BE2C (cell line): ENCODE results near the gene IVD.

Experiments used
- DNase-seq: peaks from one replicate; pipeline ENCODE4 v3.0.0-alpha.2; 2020
- H3K27me3 ChIP-seq: fragments of 250-450 bp; sonication (Bioruptor Pico); 2 replicates; pipeline ENCODE4 v1.5.1; 2020; ENCODE audit warnings: mild to moderate bottlenecking
- H3K36me3 ChIP-seq: fragments of 250-450 bp; sonication (Bioruptor Pico); 2 replicates; pipeline ENCODE4 v1.5.1; 2020; ENCODE audit warnings: mild to moderate bottlenecking
- H3K4me1 ChIP-seq: fragments of 250-450 bp; sonication (Bioruptor Pico); 2 replicates; pipeline ENCODE4 v1.5.1; 2020
- H3K4me3 ChIP-seq: 2 replicates; pipeline ENCODE4 v1.5.1; 2011; ENCODE audit warnings: low read depth, low read length
- H3K9me3 ChIP-seq: fragments of 250-450 bp; sonication (Bioruptor Pico); 2 replicates; pipeline ENCODE4 v1.5.1; 2020
- TF ChIP-seq, protein P1 (sequence below): IDR thresholded peaks from 2 replicates; pipeline ENCODE4 v1.5.1; 2012; ENCODE audit warnings: mild to moderate bottlenecking, low read depth, low read length

The IVD gene

DNA sequence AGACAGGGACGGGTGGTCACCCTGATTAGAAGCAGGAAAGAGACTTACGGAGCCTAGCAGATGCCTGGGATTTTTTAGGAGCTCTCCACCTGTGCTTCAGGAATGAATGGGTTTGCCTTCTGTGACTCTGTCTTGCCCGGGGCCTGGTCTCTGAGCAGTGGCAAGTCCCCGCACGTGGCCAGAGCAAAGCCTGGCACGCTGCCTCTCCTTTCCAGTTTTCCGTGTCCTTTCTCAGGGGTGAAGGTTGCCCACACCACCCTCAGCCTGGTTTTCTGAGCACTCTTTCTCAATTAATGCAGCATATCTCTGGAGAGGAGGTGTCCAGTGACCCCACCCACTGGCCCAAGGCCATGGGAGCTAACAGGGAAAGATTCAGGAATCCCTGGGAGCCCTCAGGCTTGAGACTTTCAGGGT lies 50.7 kb downstream of the IVD start:
- H3K4me3 ChIP-seq, result no peak overlapping the region
- peaks cover 16% of the 10 kb centered on the region for H3K36me3 ChIP-seq
- no peak for DNase-seq
- TF ChIP-seq, protein P1, sequence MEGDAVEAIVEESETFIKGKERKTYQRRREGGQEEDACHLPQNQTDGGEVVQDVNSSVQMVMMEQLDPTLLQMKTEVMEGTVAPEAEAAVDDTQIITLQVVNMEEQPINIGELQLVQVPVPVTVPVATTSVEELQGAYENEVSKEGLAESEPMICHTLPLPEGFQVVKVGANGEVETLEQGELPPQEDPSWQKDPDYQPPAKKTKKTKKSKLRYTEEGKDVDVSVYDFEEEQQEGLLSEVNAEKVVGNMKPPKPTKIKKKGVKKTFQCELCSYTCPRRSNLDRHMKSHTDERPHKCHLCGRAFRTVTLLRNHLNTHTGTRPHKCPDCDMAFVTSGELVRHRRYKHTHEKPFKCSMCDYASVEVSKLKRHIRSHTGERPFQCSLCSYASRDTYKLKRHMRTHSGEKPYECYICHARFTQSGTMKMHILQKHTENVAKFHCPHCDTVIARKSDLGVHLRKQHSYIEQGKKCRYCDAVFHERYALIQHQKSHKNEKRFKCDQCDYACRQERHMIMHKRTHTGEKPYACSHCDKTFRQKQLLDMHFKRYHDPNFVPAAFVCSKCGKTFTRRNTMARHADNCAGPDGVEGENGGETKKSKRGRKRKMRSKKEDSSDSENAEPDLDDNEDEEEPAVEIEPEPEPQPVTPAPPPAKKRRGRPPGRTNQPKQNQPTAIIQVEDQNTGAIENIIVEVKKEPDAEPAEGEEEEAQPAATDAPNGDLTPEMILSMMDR, result no peak
- H3K4me1 ChIP-seq, result peaks cover 15% of the 10 kb centered on the region
- H3K27me3 ChIP-seq, result no peaks in the 10 kb centered on the region
- H3K9me3 ChIP-seq, result no peaks in the 10 kb centered on the region

DNA sequence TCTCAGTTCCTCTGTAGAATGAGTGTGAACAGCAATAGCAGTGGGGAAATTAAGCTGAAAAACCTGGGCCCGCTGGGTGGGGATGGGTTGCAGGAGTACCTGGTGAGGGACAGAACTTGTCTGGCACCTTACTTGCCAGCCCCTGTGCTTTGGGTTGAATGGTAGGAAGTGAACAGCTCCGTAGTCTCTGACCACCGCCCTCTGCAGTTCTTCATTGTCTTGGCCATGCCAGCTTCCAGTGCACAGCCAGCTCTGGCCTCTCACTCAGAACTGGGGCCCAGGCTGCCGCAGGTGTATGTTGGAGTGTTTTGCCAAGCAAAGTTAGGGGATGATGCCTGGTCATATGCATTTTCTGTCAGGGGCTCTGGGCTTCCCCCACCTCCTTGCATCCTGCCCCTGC lies 51.1 kb downstream of the IVD start:
- H3K9me3 ChIP-seq, result no peaks in the 10 kb centered on the region
- no peak for DNase-seq
- H3K27me3 ChIP-seq, result no peaks in the 10 kb centered on the region
- peaks cover 15% of the 10 kb centered on the region for H3K4me1 ChIP-seq
- TF ChIP-seq, protein P1, result no peak
- no peak overlapping the region for H3K4me3 ChIP-seq
- H3K36me3 ChIP-seq, result peaks cover 16% of the 10 kb centered on the region

DNA sequence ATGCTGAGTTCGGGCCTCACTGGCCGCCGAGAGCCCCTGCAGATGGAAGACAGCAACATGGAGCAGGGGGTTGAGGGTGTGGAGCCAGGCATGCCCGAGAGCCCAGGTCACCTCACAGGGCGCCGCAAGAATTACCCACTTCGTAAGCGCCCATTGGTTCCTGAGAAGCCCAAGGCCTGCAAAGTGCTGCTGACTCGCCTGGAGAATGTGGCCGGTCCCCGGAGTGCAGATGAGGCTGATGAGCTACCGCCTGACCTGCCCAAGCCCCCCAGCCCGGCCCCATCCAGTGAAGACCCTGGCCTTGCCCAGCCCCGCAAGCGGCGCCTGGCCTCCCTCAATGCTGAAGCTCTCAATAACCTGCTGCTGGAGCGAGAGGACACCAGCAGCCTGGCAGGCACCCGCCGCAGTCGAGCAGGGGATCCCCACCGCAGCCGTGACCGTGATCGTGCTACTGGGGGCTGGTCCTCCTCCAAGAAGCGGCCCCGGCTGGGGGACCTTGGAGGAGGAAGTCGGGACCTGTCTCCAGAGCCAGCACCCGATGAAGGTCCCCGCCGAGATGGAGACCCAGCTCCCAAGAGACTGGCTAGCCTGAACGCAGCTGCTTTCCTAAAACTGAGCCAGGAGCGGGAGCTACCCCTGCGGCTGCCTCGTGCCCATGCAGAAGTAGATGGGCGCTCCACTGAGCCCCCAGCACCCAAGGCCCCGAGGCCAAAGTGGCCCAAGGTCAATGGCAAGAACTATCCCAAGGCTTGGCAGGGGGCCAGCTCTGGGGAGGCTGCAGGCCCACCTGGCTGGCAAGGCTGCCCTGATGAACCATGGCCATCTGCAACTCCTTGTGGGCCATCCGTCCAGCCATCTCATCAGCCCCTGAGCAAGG lies 53.1 kb downstream of the IVD start:
- H3K36me3 ChIP-seq, result peaks cover 33% of the 10 kb centered on the region

DNA sequence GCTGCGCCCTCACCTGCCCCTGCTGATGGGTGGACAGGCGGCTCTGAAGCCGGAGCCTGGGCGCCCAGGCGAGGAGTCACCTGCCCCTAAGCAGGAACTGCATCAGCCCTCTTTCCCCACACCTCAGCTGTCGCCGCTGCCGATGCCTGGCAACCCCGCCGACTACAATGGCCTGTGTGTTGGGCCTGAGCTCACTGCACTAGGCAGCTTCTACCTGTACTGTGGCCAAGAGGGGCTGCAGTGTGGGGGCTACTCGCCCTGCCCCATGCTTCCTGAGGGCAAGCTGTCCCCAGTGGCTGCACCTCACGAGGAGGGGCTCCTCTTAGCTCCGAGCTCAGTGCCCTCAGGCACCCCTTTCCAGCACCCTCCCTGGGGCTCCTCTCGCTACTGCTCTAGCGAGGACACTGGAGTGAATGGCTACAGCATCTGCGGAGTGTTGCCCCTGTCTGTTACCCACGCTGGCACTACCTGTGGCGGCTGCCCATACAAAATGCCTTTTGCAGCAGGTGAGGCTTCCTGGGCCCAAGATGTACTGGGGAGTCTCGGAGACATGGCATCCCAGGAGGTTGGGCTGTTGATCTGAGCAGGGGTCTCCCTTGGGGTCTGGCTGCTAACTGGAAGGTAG lies 53.9 kb downstream of the IVD start:
- Histone ChIP-seq H3K4me3 (no peak overlapping the region), H3K4me1 (peaks cover 13% of the 10 kb centered on the region), H3K27me3 (no peaks in the 10 kb centered on the region), H3K36me3 (peaks cover 40% of the 10 kb centered on the region), H3K9me3 (no peaks in the 10 kb centered on the region)
- DNase-seq, result no peak
- TF ChIP-seq, protein P1, result no peak

More for the DNA sequence above, 53.1 kb downstream of the IVD start:
- Histone ChIP-seq H3K9me3 (no peaks in the 10 kb centered on the region), H3K4me3 (no peak overlapping the region), H3K27me3 (no peaks in the 10 kb centered on the region), H3K4me1 (peaks cover 15% of the 10 kb centered on the region)
- no peak for DNase-seq
- TF ChIP-seq, protein P1, result no peak

DNA sequence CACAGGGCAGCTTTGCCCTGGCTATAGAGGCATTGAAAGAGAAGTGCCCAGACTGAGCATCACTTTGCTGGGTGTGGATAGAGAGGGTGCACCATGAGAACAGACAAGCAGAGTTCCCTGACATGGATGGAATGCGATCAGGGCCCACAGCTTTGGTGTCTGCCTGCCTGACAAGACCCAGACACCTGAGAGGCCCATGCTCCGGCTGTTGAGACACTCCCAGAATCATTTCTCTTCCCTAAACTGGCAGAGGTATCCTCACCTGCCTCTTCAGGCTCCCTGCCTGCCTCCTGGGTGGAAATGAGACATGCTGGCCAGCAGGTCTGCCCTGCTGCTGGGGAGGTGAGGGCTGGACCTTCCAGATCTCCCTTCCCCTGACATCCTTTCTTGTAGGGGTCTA lies 54.8 kb downstream of the IVD start:
- H3K27me3 ChIP-seq, result no peaks in the 10 kb centered on the region
- H3K9me3 ChIP-seq, result no peaks in the 10 kb centered on the region
- peaks cover 7% of the 10 kb centered on the region for H3K4me1 ChIP-seq
- DNase-seq, result no peak
- TF ChIP-seq, protein P1, result no peak
- no peak overlapping the region for H3K4me3 ChIP-seq
- peaks cover 49% of the 10 kb centered on the region for H3K36me3 ChIP-seq

DNA sequence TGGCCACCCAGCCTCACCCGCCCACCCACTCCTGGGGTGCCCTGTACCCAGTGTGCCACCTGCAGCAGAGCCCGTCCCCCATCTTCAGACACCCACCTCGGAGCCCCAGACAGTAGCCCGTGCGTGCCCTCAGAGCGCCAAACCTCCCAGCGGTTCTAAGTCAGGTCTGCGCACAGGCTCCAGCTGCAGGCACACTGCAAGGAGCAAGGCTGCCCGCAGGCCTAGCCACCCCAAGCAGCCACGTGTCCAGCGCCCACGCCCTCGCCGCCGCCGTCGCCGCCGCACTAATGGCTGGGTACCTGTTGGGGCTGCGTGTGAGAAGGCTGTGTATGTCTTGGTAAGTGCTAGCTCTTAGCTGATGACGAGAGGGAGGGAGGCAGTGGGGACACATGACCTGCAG lies 56.4 kb downstream of the IVD start:
- Histone ChIP-seq H3K9me3 (no peaks in the 10 kb centered on the region), H3K27me3 (no peaks in the 10 kb centered on the region), H3K36me3 (peaks cover 56% of the 10 kb centered on the region), H3K4me1 (no peaks in the 10 kb centered on the region), H3K4me3 (no peak overlapping the region)
- no peak for DNase-seq
- TF ChIP-seq, protein P1, result no peak
